GM19099 (cell line): ENCODE data around the gene CTDSP2.

Experiments used
- POLR2A ChIP-seq: IDR thresholded peaks from 3 replicates; pipeline ENCODE4 v1.6.1; 2011; ENCODE audit warnings: low read depth; ENCODE audit not compliant: insufficient read length; ENCODE audit errors: extremely low read depth

Gene CTDSP2

GRCh38 chr12:57865084-57865751, 18.7 kb upstream of the CTDSP2 start:
- TF ChIP-seq POLR2A, result no peak

- no peak for TF ChIP-seq POLR2A
These were observed 18.0 kb upstream of the CTDSP2 start for GRCh38 chr12:57864442-57865083.

GRCh38 chr12:57863676-57864075, 17.1 kb upstream of the CTDSP2 start:
- TF ChIP-seq POLR2A, result no peak

- TF ChIP-seq POLR2A, result no peak
These were observed 15.4 kb upstream of the CTDSP2 start for GRCh38 chr12:57861967-57862366.

- no peak for TF ChIP-seq POLR2A
These were observed 12.6 kb upstream of the CTDSP2 start for GRCh38 chr12:57859121-57859520.

GRCh38 chr12:57854965-57855364, 8.4 kb upstream of the CTDSP2 start:
- TF ChIP-seq POLR2A, result no peak

GRCh38 chr12:57853864-57854556, 7.5 kb upstream of the CTDSP2 start:
- TF ChIP-seq POLR2A, result no peak

GRCh38 chr12:57852620-57853500, 6.3 kb upstream of the CTDSP2 start:
- TF ChIP-seq POLR2A, result no peak

- no peak for TF ChIP-seq POLR2A
These were observed 5.7 kb upstream of the CTDSP2 start for GRCh38 chr12:57852200-57852599.

GRCh38 chr12:57851552-57851951, 5.0 kb upstream of the CTDSP2 start:
- TF ChIP-seq POLR2A, result no peak

- TF ChIP-seq POLR2A, result no peak
These were observed 4.4 kb upstream of the CTDSP2 start for GRCh38 chr12:57850854-57851430.

GRCh38 chr12:57849035-57849434, 2.5 kb upstream of the CTDSP2 start:
- no peak for TF ChIP-seq POLR2A

GRCh38 chr12:57848208-57848607, 1.7 kb upstream of the CTDSP2 start:
- no peak for TF ChIP-seq POLR2A

GRCh38 chr12:57846285-57846576, 298 bp downstream of the CTDSP2 start:
- TF ChIP-seq POLR2A, result no peak
